Neural cell (in vitro differentiated cells): ENCODE measurements around the gene RPL37.

Experiments used
- POLR2AphosphoS5 ChIP-seq: IDR thresholded peaks from 2 replicates; pipeline ENCODE4 v1.6.1; 2012
- SMC3 ChIP-seq: fragments of 450-650 bp; conservative IDR thresholded peaks from 2 replicates; pipeline ENCODE4 v1.6.1; 2014; ENCODE audit warnings: antibody characterized with exemption, mild to moderate bottlenecking, moderate library complexity; ENCODE audit not compliant: poor library complexity
- TF ChIP-seq, protein P1 (sequence below): fragments of 450-650 bp; IDR thresholded peaks from 2 replicates; pipeline ENCODE4 v1.5.1; 2014; ENCODE audit warnings: antibody characterized with exemption, mild to moderate bottlenecking, moderate library complexity; ENCODE audit not compliant: poor library complexity, severe bottlenecking

DNA sequence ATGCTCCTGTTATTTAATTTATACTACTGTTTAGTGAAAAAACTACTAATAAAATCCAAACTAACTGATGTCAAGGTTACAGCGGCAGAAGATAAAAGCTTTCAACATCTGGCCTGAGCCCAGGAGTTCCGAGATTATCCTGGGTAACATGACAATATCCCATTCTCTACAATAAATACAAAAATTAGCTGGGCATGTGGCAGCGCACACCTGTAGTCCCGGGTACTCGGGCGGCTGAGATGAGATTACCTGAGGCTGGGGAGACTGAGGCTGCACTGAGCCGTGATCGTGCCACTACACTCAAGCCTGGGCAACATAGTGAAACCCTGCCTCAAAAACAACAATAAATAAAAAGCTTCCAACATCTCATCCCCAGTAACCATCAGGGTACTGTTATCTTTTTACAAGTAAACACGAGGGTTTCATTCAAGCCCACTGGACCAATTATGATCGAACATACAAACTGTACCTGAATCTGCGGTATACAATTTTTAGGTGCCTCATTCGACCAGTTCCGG is 1.3 kb downstream of the RPL37 start:
- TF ChIP-seq, protein P1, sequence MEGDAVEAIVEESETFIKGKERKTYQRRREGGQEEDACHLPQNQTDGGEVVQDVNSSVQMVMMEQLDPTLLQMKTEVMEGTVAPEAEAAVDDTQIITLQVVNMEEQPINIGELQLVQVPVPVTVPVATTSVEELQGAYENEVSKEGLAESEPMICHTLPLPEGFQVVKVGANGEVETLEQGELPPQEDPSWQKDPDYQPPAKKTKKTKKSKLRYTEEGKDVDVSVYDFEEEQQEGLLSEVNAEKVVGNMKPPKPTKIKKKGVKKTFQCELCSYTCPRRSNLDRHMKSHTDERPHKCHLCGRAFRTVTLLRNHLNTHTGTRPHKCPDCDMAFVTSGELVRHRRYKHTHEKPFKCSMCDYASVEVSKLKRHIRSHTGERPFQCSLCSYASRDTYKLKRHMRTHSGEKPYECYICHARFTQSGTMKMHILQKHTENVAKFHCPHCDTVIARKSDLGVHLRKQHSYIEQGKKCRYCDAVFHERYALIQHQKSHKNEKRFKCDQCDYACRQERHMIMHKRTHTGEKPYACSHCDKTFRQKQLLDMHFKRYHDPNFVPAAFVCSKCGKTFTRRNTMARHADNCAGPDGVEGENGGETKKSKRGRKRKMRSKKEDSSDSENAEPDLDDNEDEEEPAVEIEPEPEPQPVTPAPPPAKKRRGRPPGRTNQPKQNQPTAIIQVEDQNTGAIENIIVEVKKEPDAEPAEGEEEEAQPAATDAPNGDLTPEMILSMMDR: no peak
- TF ChIP-seq POLR2AphosphoS5 (peak; percentile 14), SMC3 (no peak)
